HT1080 (cell line): ENCODE results near the gene RUNX3. TPM values are rescaled to one million over a fixed set of nuclear protein-coding genes. Genes with fewer than 3 reads are reported as not detected.
"Not testable (repeated sequence)": the region's sequence is repeated elsewhere in the genome, so short reads cannot be mapped to it uniquely, and the experiment has no call there.

Experiments
- DNase-seq: peaks from one replicate; pipeline ENCODE4 v3.0.0-alpha.2; 2015; ENCODE audit warnings: low read depth
- total RNA-seq: library from RNA; depleted of rRNA; stranded (reverse); fragments of >200 nt; shearing (Covaris generic); gene quantifications from 2 replicates; pipeline ENCODE4 v1.2.3, GENCODE V29; 2014

RUNX3 gene
- total RNA-seq, 1 experiment from 2014 or later: 5.5 TPM

- no peak for DNase-seq
Observed at GRCh38 chr1:24903011-24903461, 27.0 kb downstream of the RUNX3 start.

- no peak for DNase-seq
Observed at GRCh38 chr1:24902471-24902891, 27.6 kb downstream of the RUNX3 start.

GRCh38 chr1:24901791-24902470 is 28.1 kb downstream of the RUNX3 start:
- DNase-seq: no peak

- DNase-seq: no peak
Observed at GRCh38 chr1:24900985-24901781, 28.9 kb downstream of the RUNX3 start.

- DNase-seq: no peak
Observed at GRCh38 chr1:24900486-24900849, 29.6 kb downstream of the RUNX3 start.

- DNase-seq: no peak
Observed at GRCh38 chr1:24899581-24900485, 30.2 kb downstream of the RUNX3 start.

GRCh38 chr1:24898909-24899439 is 31.1 kb downstream of the RUNX3 start:
- DNase-seq: no peak

- DNase-seq: peak; percentile 44
Observed at GRCh38 chr1:24898152-24898908, 31.7 kb downstream of the RUNX3 start.

GRCh38 chr1:24897263-24898151 is 32.6 kb downstream of the RUNX3 start:
- DNase-seq: no peak

- no peak for DNase-seq
Observed at GRCh38 chr1:24896596-24897262, 33.3 kb downstream of the RUNX3 start.

GRCh38 chr1:24896176-24896575 is 33.9 kb downstream of the RUNX3 start:
- no peak for DNase-seq

GRCh38 chr1:24895511-24895910 is 34.6 kb downstream of the RUNX3 start:
- DNase-seq: no peak

GRCh38 chr1:24894002-24894401 is 36.1 kb downstream of the RUNX3 start:
- DNase-seq: no peak

- no peak for DNase-seq
Observed at GRCh38 chr1:24893431-24893830, 36.6 kb downstream of the RUNX3 start.

GRCh38 chr1:24892188-24893153 is 37.6 kb downstream of the RUNX3 start:
- DNase-seq: no peak

- not testable (repeated sequence) for DNase-seq
Observed at GRCh38 chr1:24891367-24891766, 38.7 kb downstream of the RUNX3 start.

GRCh38 chr1:24890887-24891286 is 39.2 kb downstream of the RUNX3 start:
- no peak for DNase-seq
